ENCODE results near the gene SLC25A28. TPM values are rescaled to one million over a fixed set of nuclear protein-coding genes. Genes with fewer than 3 reads are reported as not detected.

Gene SLC25A28
- total RNA-seq, 1 experiment from 2014 or later: 22.2 TPM

DNA sequence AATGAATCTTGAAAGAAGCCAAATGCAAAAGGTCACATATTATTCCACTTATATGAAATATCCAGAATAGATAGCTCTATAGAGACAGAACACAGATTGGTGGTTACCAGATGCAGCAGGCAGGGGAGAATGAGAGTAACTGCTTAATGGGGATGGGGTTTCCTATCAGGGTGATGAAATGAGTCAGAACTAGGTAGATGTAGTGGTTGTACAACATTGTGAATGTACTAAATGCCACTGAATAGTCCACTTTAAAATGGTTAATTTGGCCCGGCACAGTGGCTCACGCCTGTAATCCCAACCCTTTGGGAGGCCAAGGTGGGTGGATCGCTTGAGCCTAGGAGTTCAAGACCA, 9.4 kb upstream of the SLC25A28 start:
- H3K18ac ChIP-seq (ENCODE audit: insufficient read length, low read depth, low read length): no peak overlapping the region
- H2BK120ac ChIP-seq (ENCODE audit: low read depth, low read length, poor library complexity, severe bottlenecking): no peak overlapping the region
- no peak overlapping the region for H4K8ac ChIP-seq (replicated peaks; ENCODE audit: insufficient read length, low read depth, low read length)
- H3K9ac ChIP-seq (ENCODE audit: extremely low read depth, insufficient read length, low read length): no peak overlapping the region
- no peak overlapping the region for H3K4me2 ChIP-seq (ENCODE audit: insufficient read depth, insufficient read length, low read length)
- no peak overlapping the region for H3K23ac ChIP-seq (ENCODE audit: insufficient read length, low read depth, low read length)
- H3K23me2 ChIP-seq (ENCODE audit: insufficient read length, low read depth, low read length, poor library complexity, severe bottlenecking): no peaks in the 10 kb centered on the region
- no peaks in the 10 kb centered on the region for H4K20me1 ChIP-seq (ENCODE audit: control insufficient read depth, insufficient read depth, insufficient read length)
- no peak overlapping the region for H3K27ac ChIP-seq (ENCODE audit: insufficient read length, low read depth, low read length)
- no peaks in the 10 kb centered on the region for H3K79me1 ChIP-seq (ENCODE audit: insufficient read depth, low read depth, low read length, poor library complexity, severe bottlenecking)
- no peak overlapping the region for H3K14ac ChIP-seq (ENCODE audit: insufficient read depth, low read length)
- no peak overlapping the region for H4K5ac ChIP-seq (ENCODE audit: insufficient read length, low read depth, low read length)
- Mint-ChIP-seq H3K4me1 (peaks cover 5 to 6% of the 10 kb centered on the region in 2 experiments; a peak in 2 of 4 replicates), H3K27ac (no peak overlapping the region), H3K4me3 (no peak overlapping the region), H3K36me3 (ENCODE audit: insufficient read depth in 1 of 3, low read depth in 3 of 3) (no peaks in the 10 kb centered on the region; a peak in 1 of 7 replicates), H3K27me3 (ENCODE audit: low read depth) (peaks cover 19% of the 10 kb centered on the region), H3K9me3 (no peaks in the 10 kb centered on the region)
- H2BK12ac ChIP-seq (ENCODE audit: insufficient read length, low read depth, low read length): no peak overlapping the region
- H3K56ac ChIP-seq (ENCODE audit: insufficient read length, low read depth, low read length): no peak overlapping the region
- no peaks in the 10 kb centered on the region; the same call in 1 of the 2 replicates for H3K4me1 ChIP-seq (ENCODE audit: insufficient read depth, low read length)
- H4K91ac ChIP-seq (ENCODE audit: insufficient read length, low read depth, low read length): no peak overlapping the region
- TF ChIP-seq, protein P1, sequence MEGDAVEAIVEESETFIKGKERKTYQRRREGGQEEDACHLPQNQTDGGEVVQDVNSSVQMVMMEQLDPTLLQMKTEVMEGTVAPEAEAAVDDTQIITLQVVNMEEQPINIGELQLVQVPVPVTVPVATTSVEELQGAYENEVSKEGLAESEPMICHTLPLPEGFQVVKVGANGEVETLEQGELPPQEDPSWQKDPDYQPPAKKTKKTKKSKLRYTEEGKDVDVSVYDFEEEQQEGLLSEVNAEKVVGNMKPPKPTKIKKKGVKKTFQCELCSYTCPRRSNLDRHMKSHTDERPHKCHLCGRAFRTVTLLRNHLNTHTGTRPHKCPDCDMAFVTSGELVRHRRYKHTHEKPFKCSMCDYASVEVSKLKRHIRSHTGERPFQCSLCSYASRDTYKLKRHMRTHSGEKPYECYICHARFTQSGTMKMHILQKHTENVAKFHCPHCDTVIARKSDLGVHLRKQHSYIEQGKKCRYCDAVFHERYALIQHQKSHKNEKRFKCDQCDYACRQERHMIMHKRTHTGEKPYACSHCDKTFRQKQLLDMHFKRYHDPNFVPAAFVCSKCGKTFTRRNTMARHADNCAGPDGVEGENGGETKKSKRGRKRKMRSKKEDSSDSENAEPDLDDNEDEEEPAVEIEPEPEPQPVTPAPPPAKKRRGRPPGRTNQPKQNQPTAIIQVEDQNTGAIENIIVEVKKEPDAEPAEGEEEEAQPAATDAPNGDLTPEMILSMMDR (conservative IDR thresholded peaks at IDR 0.05): no peak
- H3T11ph ChIP-seq (ENCODE audit: low read length): no peak overlapping the region
- DNase-seq: no peak
- no peak overlapping the region for H2BK5ac ChIP-seq (ENCODE audit: insufficient read length, low read length)
- H3K4ac ChIP-seq (ENCODE audit: low read depth, low read length): no peak overlapping the region
- H3K79me2 ChIP-seq (ENCODE audit: insufficient read depth, low read length): no peaks in the 10 kb centered on the region
- no CpG with 5 or more reads among the region's 3 CpGs for WGBS (ENCODE audit: extremely low coverage, insufficient read length, low lambda C conversion rate)
- H3K9me3 ChIP-seq (ENCODE audit: control insufficient read depth, low read depth, low read length): no peaks in the 10 kb centered on the region
- H2BK15ac ChIP-seq (ENCODE audit: low read depth, low read length): no peak overlapping the region
- no peak overlapping the region for H2AK5ac ChIP-seq (ENCODE audit: insufficient read length, low read length)
- H3K27me3 ChIP-seq (ENCODE audit: insufficient read depth, low read length): no peaks in the 10 kb centered on the region
- no peak overlapping the region for H2AFZ ChIP-seq (ENCODE audit: low read length)
- H2BK20ac ChIP-seq (ENCODE audit: low read depth, low read length, poor library complexity, severe bottlenecking): no peak overlapping the region

All from H9 (cell line).